ENCODE results near the gene ADNP2.

- TF ChIP-seq, protein P1, sequence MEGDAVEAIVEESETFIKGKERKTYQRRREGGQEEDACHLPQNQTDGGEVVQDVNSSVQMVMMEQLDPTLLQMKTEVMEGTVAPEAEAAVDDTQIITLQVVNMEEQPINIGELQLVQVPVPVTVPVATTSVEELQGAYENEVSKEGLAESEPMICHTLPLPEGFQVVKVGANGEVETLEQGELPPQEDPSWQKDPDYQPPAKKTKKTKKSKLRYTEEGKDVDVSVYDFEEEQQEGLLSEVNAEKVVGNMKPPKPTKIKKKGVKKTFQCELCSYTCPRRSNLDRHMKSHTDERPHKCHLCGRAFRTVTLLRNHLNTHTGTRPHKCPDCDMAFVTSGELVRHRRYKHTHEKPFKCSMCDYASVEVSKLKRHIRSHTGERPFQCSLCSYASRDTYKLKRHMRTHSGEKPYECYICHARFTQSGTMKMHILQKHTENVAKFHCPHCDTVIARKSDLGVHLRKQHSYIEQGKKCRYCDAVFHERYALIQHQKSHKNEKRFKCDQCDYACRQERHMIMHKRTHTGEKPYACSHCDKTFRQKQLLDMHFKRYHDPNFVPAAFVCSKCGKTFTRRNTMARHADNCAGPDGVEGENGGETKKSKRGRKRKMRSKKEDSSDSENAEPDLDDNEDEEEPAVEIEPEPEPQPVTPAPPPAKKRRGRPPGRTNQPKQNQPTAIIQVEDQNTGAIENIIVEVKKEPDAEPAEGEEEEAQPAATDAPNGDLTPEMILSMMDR (conservative IDR thresholded peaks at IDR 0.05; ENCODE audit: low read length), result no peak
- no peak for TF ChIP-seq EZH2phosphoT487 (IDR thresholded peaks at IDR 0.05; ENCODE audit: borderline replicate concordance)
Observed at GRCh38 chr18:80168982-80169381, 59.9 kb downstream of the ADNP2 start.
